K562 (cell line): ENCODE measurements around the gene TMF1. TPM values are rescaled to one million over a fixed set of nuclear protein-coding genes. Genes with fewer than 3 reads are reported as not detected.
A peak's percentile ranks its signal among the peaks of the same experiment; 100 is the strongest.

Experiments used
- ATAC-seq: fragments of 200-7000 bp; cut with Tn5 transposase; 3 replicates; pipeline ENCODE4 v1.9.1; 2020; ENCODE audit warnings: moderate library complexity
- BruUV-seq: library from RNA; stranded (reverse); fragments of 400-500 nt; replicated peaks from 2 replicates; lab custom pipeline; 2021; lab: Mats Ljungman, UMichigan
- CTCF ChIA-PET: fragments of 300-600 bp; formaldehyde crosslinking; extraction: SDS; loops from one replicate; lab custom pipeline; 2021; ENCODE audit warnings: low intra/inter-chr PET ratio; lab: Yijun Ruan, JAX
- POLR2A ChIA-PET: fragments of 300-600, 350-650 bp; sonication (Branson Sonifier 250); formaldehyde crosslinking; extraction: SDS; loops from one replicate; lab custom pipeline; 2021; ENCODE audit warnings: antibody characterized with exemption, inconsistent platforms; lab: Yijun Ruan, JAX
- DNase-seq, 4 experiments: peaks; one replicate each; pipeline versions ENCODE4 v3.0.0 to v3.0.0-alpha.2; 2011 to 2018; ENCODE audit warnings: low spot score in 3 of 4, mixed read lengths in 3 of 4; ENCODE audit errors: extremely low read depth in 1 of 4
- FAIRE-seq: peaks from 2 replicates; lab custom pipeline; 2011; peaks lifted over from hg19 to GRCh38; lab: Jason Lieb, UNC
- H2AFZ ChIP-seq: 2 replicates; pipeline ENCODE4 v1.6.0; 2011; ENCODE audit warnings: low read depth, low read length, control low read depth, inconsistent platforms
- H3K27ac ChIP-seq: fragments of 200-600 bp; 3 replicates; pipeline ENCODE4 v1.8.0; 2011; ENCODE audit warnings: low read depth, mild to moderate bottlenecking, control low read depth, inconsistent platforms, low read length, moderate library complexity, mixed read lengths; ENCODE audit errors: extremely low read depth
- H3K27me3 ChIP-seq, 2 experiments: fragments of 300-600 bp in 1 of 2; 2 replicates in 1 of 2; 3 replicates in 1 of 2; pipeline versions ENCODE4 v1.6.0 to v1.8.0; 2011; ENCODE audit warnings: inconsistent platforms in 2 of 2, low read length in 2 of 2, mild to moderate bottlenecking in 1 of 2, mixed read lengths in 1 of 2, moderate library complexity in 1 of 2; ENCODE audit not compliant: control insufficient read depth in 2 of 2, insufficient read depth in 2 of 2
- H3K36me3 ChIP-seq: fragments of 300-600 bp; 3 replicates; pipeline ENCODE4 v1.8.0; 2011; ENCODE audit warnings: mild to moderate bottlenecking, low read length, inconsistent platforms; ENCODE audit not compliant: control insufficient read depth, insufficient read depth
- H3K4me1 ChIP-seq, 2 experiments: fragments of 200-600 bp in 1 of 2; replicated peaks in 1 of 2; 2 replicates in 1 of 2; 3 replicates in 1 of 2; pipeline versions ENCODE4 v1.5.1 to v1.8.0; 2011; ENCODE audit warnings: inconsistent platforms in 2 of 2, low read length in 2 of 2, mild to moderate bottlenecking in 1 of 2, mixed read lengths in 1 of 2, moderate library complexity in 1 of 2; ENCODE audit not compliant: control insufficient read depth in 2 of 2, insufficient read depth in 2 of 2
- H3K4me2 ChIP-seq: 2 replicates; pipeline ENCODE4 v1.6.1; 2011; ENCODE audit warnings: low read length, control low read depth, inconsistent platforms, mixed read lengths; ENCODE audit not compliant: insufficient read depth
- H3K4me3 ChIP-seq: fragments of 200-600 bp; sonication (generic), shearing (Covaris generic); 2 replicates; pipeline ENCODE4 v1.5.1; 2016; ENCODE audit warnings: control low read depth, inconsistent platforms
- H3K79me2 ChIP-seq: fragments of 200-600 bp; 3 replicates; pipeline ENCODE4 v1.8.0; 2011; ENCODE audit warnings: low read length, inconsistent platforms; ENCODE audit not compliant: control insufficient read depth, insufficient read depth
- H3K9ac ChIP-seq, 2 experiments: 2 replicates each; pipeline versions ENCODE4 v1.6.0 to v1.6.1; 2011; ENCODE audit warnings: low read depth in 2 of 2, low read length in 2 of 2, control low read depth in 1 of 2, inconsistent platforms in 1 of 2, mild to moderate bottlenecking in 1 of 2, mixed read lengths in 1 of 2; ENCODE audit not compliant: insufficient read depth in 1 of 2
- H3K9me1 ChIP-seq: one replicate; pipeline ENCODE4 v1.6.0; 2011; ENCODE audit warnings: inconsistent platforms, mild to moderate bottlenecking, low read length, moderate library complexity; ENCODE audit not compliant: control insufficient read depth, insufficient read depth
- H3K9me3 ChIP-seq: replicated peaks from 2 replicates; pipeline ENCODE4 v1.5.1; 2011; ENCODE audit warnings: low read depth, low read length, inconsistent platforms; ENCODE audit not compliant: control insufficient read depth, insufficient read depth
- H4K20me1 ChIP-seq: replicated peaks from 2 replicates; pipeline ENCODE4 v1.6.1; 2011; ENCODE audit warnings: low read length, inconsistent platforms, mixed read lengths; ENCODE audit not compliant: control insufficient read depth, insufficient read depth
- CBFB ChIP-seq: sonication (generic); formaldehyde crosslinking; IDR thresholded peaks from 2 replicates; pipeline ENCODE4 v1.4.0; 2020; ENCODE audit warnings: mild to moderate bottlenecking, missing genetic modification reagents
- CHCHD3 ChIP-seq: fragments of 250-450 bp; sonication (Bioruptor Pico); IDR thresholded peaks from 2 replicates; pipeline ENCODE4 v2.1.2; 2022; ENCODE audit warnings: mild to moderate bottlenecking
- CTCF ChIP-seq, 3 experiments: IDR thresholded peaks in 2 of 3; conservative IDR thresholded peaks in 1 of 3; 2 replicates each; pipeline ENCODE4 v1.5.1; 2011 to 2012; ENCODE audit warnings: low read length in 3 of 3, mild to moderate bottlenecking in 3 of 3, control low read depth in 2 of 3, improper control_type of control experiment in 1 of 3, inconsistent platforms in 1 of 3, low read depth in 1 of 3, mixed read lengths in 1 of 3, moderate library complexity in 1 of 3; ENCODE audit not compliant: insufficient read depth in 2 of 3
- ELK3 ChIP-seq: fragments of 450-650 bp; formaldehyde crosslinking; IDR thresholded peaks from 2 replicates; pipeline ENCODE4 v1.4.0; 2020; ENCODE audit warnings: mild to moderate bottlenecking
- MCM2 ChIP-seq: fragments of 450-650 bp; IDR thresholded peaks from 2 replicates; pipeline ENCODE4 v1.6.1; 2017; ENCODE audit warnings: low read depth, mild to moderate bottlenecking
- SAP30 ChIP-seq: fragments of 200-600 bp; sonication (generic); IDR thresholded peaks from 2 replicates; pipeline ENCODE4 v1.6.1; 2012; ENCODE audit warnings: borderline replicate concordance, low read depth, mild to moderate bottlenecking, moderate library complexity, low read length, control low read depth, inconsistent platforms; ENCODE audit not compliant: insufficient read depth, poor library complexity, severe bottlenecking
- ZBTB5 ChIP-seq: fragments of 450-650 bp; IDR thresholded peaks from 2 replicates; pipeline ENCODE4 v1.6.1; 2017; ENCODE audit warnings: antibody characterized with exemption
- ZNF124 ChIP-seq: sonication (generic); formaldehyde crosslinking; IDR thresholded peaks from 2 replicates; pipeline ENCODE4 v1.8.1; 2022; ENCODE audit warnings: missing genetic modification reagents
- WGBS: fragments of 100-300 bp; shearing (Covaris generic); methylation state at CpG from one replicate; pipeline ENCODE4 v1.1.6; 2016; ENCODE audit warnings: low coverage, mixed read lengths; ENCODE audit not compliant: insufficient coverage; ENCODE audit errors: missing lambda C conversion rate; 5-methylcytosine and 5-hydroxymethylcytosine counted together
- in situ Hi-C: fragments of 300-500 bp; cut with MboI; formaldehyde crosslinking; loops from 4 replicates; pipeline ENCODE4 v1.15.0; 2018; ENCODE audit warnings: inconsistent platforms, mixed read lengths
- intact Hi-C: fragments of 100-400 bp; cut with micrococcal nuclease; formaldehyde crosslinking; loops from 2 replicates; pipeline ENCODE4 v1.14.2; 2022
- polyA plus RNA-seq, 8 experiments: library from polyadenylated mRNA; depleted of rRNA in 4 of 8; stranded (reverse) in 5 of 8; unstranded in 3 of 8; fragments of >200 nt; fragmentation: Nextera tagmentation in 2 of 8; fragmentation: Illumina TruSeq in 1 of 8; extraction: Ambion mirVana in 2 of 8; extraction: Trizol in 1 of 8; gene quantifications; 2 replicates each; pipeline versions ENCODE4 v1.2.1 to v1.2.3, GENCODE V29; 2011 to 2014; ENCODE audit warnings: inconsistent platforms in 1 of 8, missing spikeins in 1 of 8
- total RNA-seq, 7 experiments: library from RNA; depleted of rRNA in 6 of 7; stranded (reverse); fragments of >200 nt in 6 of 7; fragmentation: Illumina TruSeq in 2 of 7; extraction: Trizol in 2 of 7; gene quantifications; 2 replicates each; pipeline versions ENCODE4 v1.2.1 to v1.2.3, GENCODE V29; 2011 to 2021; ENCODE audit warnings: low replicate concordance in 1 of 7

The TMF1 gene
- total and polyA plus RNA-seq, 9 of the 15 experiments (the other 6 are each of a cell fraction or from before 2014, with no cell fraction given): 3.1 to 13.9 (median 10.3) TPM

- no peak for TF ChIP-seq ZBTB5
- no peak for TF ChIP-seq CHCHD3 (CRISPR knock-in tag)
- TF ChIP-seq ELK3 (CRISPR knock-in tag): no peak
- TF ChIP-seq SAP30: no peak
- no peak for TF ChIP-seq MCM2
- no peak for TF ChIP-seq CBFB (CRISPR knock-in tag)
These were observed 31.3 kb downstream of the TMF1 start (continued) for GRCh38 chr3:69020857-69021256.

GRCh38 chr3:69020424-69020823 is 31.7 kb downstream of the TMF1 start:
- FAIRE-seq (no peak), ATAC-seq (peak; percentile 55; the same call in 2 of the 3 replicates), DNase-seq (no peak)
- H3K27me3 ChIP-seq: no peaks in the 10 kb centered on the region
- no peaks in the 10 kb centered on the region for H3K9me1 ChIP-seq
- WGBS: 19% methylated on average over 2 of the region's 2 CpGs
- H3K4me1 ChIP-seq: peaks cover 0 to 2% of the 10 kb centered on the region in 2 experiments; a peak in 2 of 5 replicates
- intact Hi-C loops: no loop called here
- no peaks in the 10 kb centered on the region for H3K9me3 ChIP-seq
- H3K79me2 ChIP-seq: no peaks in the 10 kb centered on the region; the same call in 2 of the 3 replicates
- H3K4me3 ChIP-seq: no peak overlapping the region
- ChIA-PET POLR2A (no interaction called here), CTCF (no interaction called here)
- no peak overlapping the region for H3K4me2 ChIP-seq
- H3K9ac ChIP-seq: no peak overlapping the region
- in situ Hi-C loops: no loop called here
- BruUV-seq: no TSS peak
- H3K36me3 ChIP-seq: peaks cover 31% of the 10 kb centered on the region
- TF ChIP-seq ZNF124 (CRISPR knock-in tag) (no peak), CTCF (IDR thresholded peaks at IDR 0.05 in 2 of 3, conservative IDR thresholded peaks at IDR 0.05 in 1 of 3; ENCODE audit: insufficient read depth in 2 of 3, low read depth in 1 of 3, low read length in 3 of 3) (peak in 1 of 3 experiments; percentile 35; a peak in 2 of 6 replicates)
- no peak overlapping the region for H2AFZ ChIP-seq
- no peak overlapping the region for H3K27ac ChIP-seq
- H4K20me1 ChIP-seq: no peaks in the 10 kb centered on the region
